GM12878 (cell line): ENCODE measurements around the gene CXCL17. TPM values are rescaled to one million over a fixed set of nuclear protein-coding genes. Genes with fewer than 3 reads are reported as not detected.

ENCODE experiments used
- ATAC-seq: fragments of 200-7000 bp; cut with Tn5 transposase; 3 replicates; pipeline ENCODE4 v1.9.1; 2020; ENCODE audit warnings: mild to moderate bottlenecking, moderate library complexity
- BruUV-seq: library from RNA; stranded (reverse); fragments of 400-500 nt; replicated peaks from 2 replicates; lab custom pipeline; 2021; lab: Mats Ljungman, UMichigan
- CTCF ChIA-PET: fragments of 300-600 bp; sonication (Branson Sonifier 250); formaldehyde crosslinking; extraction: SDS; loops from one replicate; lab custom pipeline; 2021; ENCODE audit warnings: inconsistent platforms; lab: Yijun Ruan, JAX
- POLR2A ChIA-PET: fragments of 350-600 bp; formaldehyde crosslinking; extraction: SDS; loops from one replicate; lab custom pipeline; 2021; ENCODE audit warnings: inconsistent platforms; lab: Charles Lee
- RAD21 ChIA-PET: fragments of 300-600 bp; sonication (Branson Sonifier 250); formaldehyde crosslinking; loops from one replicate; lab custom pipeline; 2023; ENCODE audit warnings: antibody characterized with exemption; ENCODE audit not compliant: unreplicated experiment; lab: Charles Lee
- SMC1A ChIA-PET: fragments of 300-600 bp; sonication (Branson Sonifier 250); formaldehyde crosslinking; loops from one replicate; lab custom pipeline; 2023; ENCODE audit not compliant: unreplicated experiment, uncharacterized antibody; lab: Charles Lee
- DNase-seq: peaks from one replicate; pipeline ENCODE4 v3.0.0-alpha.2; 2011; ENCODE audit warnings: low read depth, low spot score
- FAIRE-seq: peaks from 3 replicates; lab custom pipeline; 2011; peaks lifted over from hg19 to GRCh38; lab: Jason Lieb, UNC
- H2AFZ ChIP-seq: 2 replicates; pipeline ENCODE4 v1.6.0; 2011; ENCODE audit warnings: low read depth, low read length, control low read depth; ENCODE audit not compliant: control insufficient read depth
- H3K27ac ChIP-seq: 2 replicates; pipeline ENCODE4 v1.5.1; 2011; ENCODE audit warnings: control low read depth; ENCODE audit not compliant: control insufficient read depth, insufficient read depth
- H3K27me3 ChIP-seq, 2 experiments: replicated peaks in 1 of 2; 2 replicates each; pipeline versions ENCODE4 v1.6.0 to v1.6.1; 2011; ENCODE audit warnings: low read length in 1 of 2; ENCODE audit not compliant: control insufficient read depth in 2 of 2, insufficient read depth in 2 of 2
- H3K36me3 ChIP-seq, 2 experiments: 2 replicates each; pipeline ENCODE4 v1.5.1; 2011; ENCODE audit warnings: low read length in 1 of 2; ENCODE audit not compliant: control insufficient read depth in 2 of 2, insufficient read depth in 2 of 2
- H3K4me1 ChIP-seq: 2 replicates; pipeline ENCODE4 v1.6.1; 2011; ENCODE audit warnings: mild to moderate bottlenecking, low read length, moderate library complexity, mixed read lengths; ENCODE audit not compliant: control insufficient read depth, insufficient read depth
- H3K4me2 ChIP-seq: 2 replicates; pipeline ENCODE4 v1.6.0; 2011; ENCODE audit warnings: control low read depth; ENCODE audit not compliant: control insufficient read depth, insufficient read depth
- H3K4me3 ChIP-seq: fragments of 200-600 bp; sonication (generic); 2 replicates; pipeline ENCODE4 v1.5.1; 2016
- H3K79me2 ChIP-seq: 2 replicates; pipeline ENCODE4 v1.6.0; 2011; ENCODE audit warnings: low read length; ENCODE audit not compliant: control insufficient read depth, insufficient read depth
- H3K9ac ChIP-seq: 2 replicates; pipeline ENCODE4 v1.8.0; 2011; ENCODE audit warnings: low read length, control low read depth, mixed read lengths; ENCODE audit not compliant: control insufficient read depth, insufficient read depth
- H3K9me3 ChIP-seq: replicated peaks from 3 replicates; pipeline ENCODE4 v1.5.1; 2011; ENCODE audit warnings: mild to moderate bottlenecking, low read length; ENCODE audit not compliant: control insufficient read depth, insufficient read depth
- H4K20me1 ChIP-seq: 2 replicates; pipeline ENCODE4 v1.6.0; 2011; ENCODE audit not compliant: control insufficient read depth, insufficient read depth
- CBX3 ChIP-seq: fragments of 200-600 bp; sonication (generic); IDR thresholded peaks from 2 replicates; pipeline ENCODE4 v1.6.1; 2016; ENCODE audit warnings: low read depth, borderline replicate concordance
- E4F1 ChIP-seq: fragments of 450-650 bp; IDR thresholded peaks from 2 replicates; pipeline ENCODE4 v1.6.1; 2018; ENCODE audit warnings: borderline replicate concordance, mild to moderate bottlenecking; ENCODE audit not compliant: partially characterized antibody
- EED ChIP-seq: sonication (generic); IDR thresholded peaks from 2 replicates; pipeline ENCODE4 v1.6.1; 2016; ENCODE audit warnings: antibody characterized with exemption, low read depth
- MEF2B ChIP-seq: fragments of 450-650 bp; IDR thresholded peaks from 2 replicates; pipeline ENCODE4 v1.6.1; 2018; ENCODE audit warnings: mild to moderate bottlenecking, moderate library complexity; ENCODE audit not compliant: partially characterized antibody, poor library complexity, severe bottlenecking
- PAX5 ChIP-seq: IDR thresholded peaks from 2 replicates; pipeline ENCODE4 v1.6.1; 2011; ENCODE audit warnings: low read depth, low read length, borderline replicate concordance
- POLR2AphosphoS2 ChIP-seq: IDR thresholded peaks from 2 replicates; pipeline ENCODE4 v1.6.1; 2011; ENCODE audit warnings: low read depth, mild to moderate bottlenecking, low read length, improper control_type of control experiment, moderate library complexity
- POLR2AphosphoS5 ChIP-seq: IDR thresholded peaks from 2 replicates; pipeline ENCODE4 v1.6.1; 2011; ENCODE audit warnings: mild to moderate bottlenecking, low read length, inconsistent platforms
- RBBP5 ChIP-seq: fragments of 200-600 bp; sonication (generic); conservative IDR thresholded peaks from 2 replicates; pipeline ENCODE4 v1.6.1; 2016
- SPI1 ChIP-seq: IDR thresholded peaks from 2 replicates; pipeline ENCODE4 v1.6.1; 2011; ENCODE audit warnings: low read depth, mild to moderate bottlenecking, low read length, moderate library complexity, borderline replicate concordance; ENCODE audit not compliant: insufficient read depth
- TCF7 ChIP-seq: IDR thresholded peaks from 2 replicates; pipeline ENCODE4 v1.6.1; 2014; ENCODE audit warnings: antibody characterized with exemption, borderline replicate concordance
- ZNF687 ChIP-seq: fragments of 450-650 bp; IDR thresholded peaks from 2 replicates; pipeline ENCODE4 v1.6.1; 2017; ENCODE audit warnings: mild to moderate bottlenecking, moderate library complexity
- WGBS: methylation state at CpG from one replicate; pipeline ENCODE4 v1.1.6; 2016; ENCODE audit warnings: low lambda C conversion rate; ENCODE audit not compliant: insufficient replicate concordance, insufficient coverage; ENCODE audit errors: missing lambda C conversion rate; 5-methylcytosine and 5-hydroxymethylcytosine counted together
- in situ Hi-C: fragments of 300-500 bp; cut with MboI; formaldehyde crosslinking; loops from 9 replicates; pipeline ENCODE4 v1.14.3; 2018; ENCODE audit warnings: mixed read lengths
- intact Hi-C: fragments of 100-400 bp; cut with micrococcal nuclease; formaldehyde crosslinking; loops from one replicate; pipeline ENCODE4 v1.14.2; 2022; ENCODE audit not compliant: unreplicated experiment
- polyA plus RNA-seq, 11 experiments: library from polyadenylated mRNA; depleted of rRNA in 4 of 11; unstranded in 6 of 11; stranded (reverse) in 5 of 11; fragments of >200 nt; fragmentation: Nextera tagmentation in 4 of 11; fragmentation: Illumina TruSeq in 1 of 11; extraction: Ambion mirVana in 4 of 11; extraction: Trizol in 1 of 11; gene quantifications; 1 replicate in 1 of 11; 2 replicates in 10 of 11; pipeline versions ENCODE4 v1.2.1 to v1.2.3, GENCODE V29; 2011 to 2016; ENCODE audit warnings: inconsistent platforms in 2 of 11, missing spikeins in 2 of 11, low read depth in 1 of 11
- total RNA-seq, 4 experiments: library from RNA; depleted of rRNA in 3 of 4; stranded (reverse); fragments of >200 nt in 3 of 4; fragmentation: Illumina TruSeq in 1 of 4; extraction: Trizol in 1 of 4; gene quantifications; 2 replicates each; pipeline versions ENCODE4 v1.2.1 to v1.2.3, GENCODE V29; 2013 to 2021

Gene CXCL17
- total and polyA plus RNA-seq, 10 of the 15 experiments (the other 5 are each of a cell fraction or from before 2014, with no cell fraction given): 0.13 to 0.24 (median 0.15) TPM; not detected in 7

GRCh38 chr19:42424712-42425131 lies 18.0 kb downstream of the CXCL17 start:
- Histone ChIP-seq H3K9ac (no peak overlapping the region), H4K20me1 (no peaks in the 10 kb centered on the region), H3K79me2 (peaks cover 4% of the 10 kb centered on the region), H3K9me3 (no peaks in the 10 kb centered on the region), H3K27ac (no peak overlapping the region), H2AFZ (no peak overlapping the region), H3K4me2 (no peak overlapping the region), H3K36me3 (no peaks in the 10 kb centered on the region), H3K4me3 (no peak overlapping the region), H3K4me1 (peaks cover 16% of the 10 kb centered on the region), H3K27me3 (no peaks in the 10 kb centered on the region)
- ChIA-PET CTCF (interaction anchor here (1.6 to 4.4 kb wide), 4 partner anchors 9 to 42 kb away, joined by 3 to 27 read pairs (median 26); no protein-coding TSS in a partner anchor), SMC1A (interaction anchor here (1.1 kb wide), 1 partner anchor 8 kb away, joined by 4 read pairs; no protein-coding TSS in a partner anchor), RAD21 (interaction anchor here (1.6 kb wide), 1 partner anchor 8 kb away, joined by 9 read pairs; no protein-coding TSS in a partner anchor), POLR2A (no interaction called here)
- BruUV-seq: no TSS peak
- FAIRE-seq (no peak), ATAC-seq (no peak), DNase-seq (no peak)
- in situ Hi-C loops (no loop called here), intact Hi-C loops (loop anchor here (5.0 kb wide), 1 partner anchor 97 kb away; the partner anchor contains the start of gene MEGF8)
- TF ChIP-seq POLR2AphosphoS2: no peak
- TF ChIP-seq PAX5: no peak
- TF ChIP-seq MEF2B: no peak
- no peak for TF ChIP-seq POLR2AphosphoS5
- no peak for TF ChIP-seq CBX3
- TF ChIP-seq RBBP5: no peak
- no peak for TF ChIP-seq EED
- no peak for TF ChIP-seq ZNF687
- TF ChIP-seq E4F1: no peak
- no peak for TF ChIP-seq TCF7
- TF ChIP-seq SPI1: no peak
- 83% methylated on average over 13 of the region's 13 CpGs for WGBS
